Measurements from ENCODE around the gene JPH4.
"Not testable (repeated sequence)": the region's sequence is repeated elsewhere in the genome, so short reads cannot be mapped to it uniquely, and the experiment has no call there.

GRCh38 chr14:23536906-23537305 is 41.7 kb downstream of the JPH4 start:
- TF ChIP-seq ZNF8 (CRISPR knock-in tag; IDR thresholded peaks at IDR 0.05); TSHZ2 (CRISPR knock-in tag; IDR thresholded peaks at IDR 0.05); BACH2 (CRISPR knock-in tag; IDR thresholded peaks at IDR 0.05; ENCODE audit: borderline replicate concordance): not testable (repeated sequence)
